PC-3 (cell line): Measurements from ENCODE around the gene DYNC1I1. TPM values are rescaled to one million over a fixed set of nuclear protein-coding genes. Genes with fewer than 3 reads are reported as not detected.

Experiments used
- ATAC-seq: fragments of 200-7000 bp; cut with Tn5 transposase; 2 replicates; pipeline ENCODE4 v1.9.1; 2020; ENCODE audit warnings: mild to moderate bottlenecking, moderate library complexity
- BruUV-seq: library from RNA; stranded (reverse); fragments of 400-500 nt; replicated peaks from 2 replicates; lab custom pipeline; 2021; lab: Mats Ljungman, UMichigan
- CTCF ChIA-PET: fragments of 300-600 bp; sonication (Branson Sonifier 250); formaldehyde crosslinking; loops from one replicate; lab custom pipeline; 2022; ENCODE audit warnings: antibody characterized with exemption; lab: Charles Lee
- POLR2A ChIA-PET: fragments of 300-600 bp; sonication (Branson Sonifier 250); formaldehyde crosslinking; loops from one replicate; lab custom pipeline; 2022; ENCODE audit warnings: antibody characterized with exemption; ENCODE audit not compliant: unreplicated experiment; lab: Charles Lee
- DNase-seq: peaks from one replicate; pipeline ENCODE4 v3.0.0-alpha.2; 2015
- H2AFZ ChIP-seq: fragments of 300-600 bp; sonication (generic); 2 replicates; pipeline ENCODE4 v1.6.0; 2016; ENCODE audit warnings: antibody characterized with exemption, low read length
- H3F3A ChIP-seq: fragments of 300-600 bp; sonication (generic); one replicate; pipeline ENCODE4 v1.6.0; 2017; ENCODE audit warnings: antibody characterized with exemption, low read length, control low read depth, mild to moderate bottlenecking; ENCODE audit not compliant: unreplicated experiment
- H3K27ac ChIP-seq: fragments of 300-600 bp; sonication (generic); 2 replicates; pipeline ENCODE4 v1.5.1; 2016; ENCODE audit warnings: mild to moderate bottlenecking, low read length
- H3K27me3 ChIP-seq: fragments of 300-600 bp; sonication (generic); 2 replicates; pipeline ENCODE4 v1.6.1; 2016; ENCODE audit warnings: low read length, mixed read lengths
- H3K36me3 ChIP-seq: fragments of 300-600 bp; sonication (generic); 2 replicates; pipeline ENCODE4 v1.6.1; 2016; ENCODE audit warnings: low read depth, mixed run types, low read length, mixed read lengths
- H3K4me1 ChIP-seq: fragments of 300-600 bp; sonication (generic); 2 replicates; pipeline ENCODE4 v1.5.1; 2016; ENCODE audit warnings: low read length; ENCODE audit not compliant: insufficient read depth
- H3K4me2 ChIP-seq: fragments of 300-600 bp; sonication (generic); 2 replicates; pipeline ENCODE4 v1.6.0; 2016; ENCODE audit warnings: low read length
- H3K4me3 ChIP-seq: fragments of 300-600 bp; sonication (generic); 2 replicates; pipeline ENCODE4 v1.5.1; 2016; ENCODE audit warnings: mild to moderate bottlenecking, low read length, mixed read lengths
- H3K79me2 ChIP-seq: fragments of 300-600 bp; sonication (generic); 2 replicates; pipeline ENCODE4 v1.6.1; 2017; ENCODE audit warnings: low read length, mixed read lengths
- H3K9ac ChIP-seq: fragments of 300-600 bp; sonication (generic); 2 replicates; pipeline ENCODE4 v1.6.0; 2016; ENCODE audit warnings: mild to moderate bottlenecking, low read length
- H3K9me2 ChIP-seq: fragments of 300-600 bp; sonication (generic); replicated peaks from 2 replicates; pipeline ENCODE4 v1.6.1; 2016; ENCODE audit warnings: mixed run types, low read length, mixed read lengths
- H3K9me3 ChIP-seq: fragments of 300-600 bp; sonication (generic); 2 replicates; pipeline ENCODE4 v1.6.1; 2016; ENCODE audit warnings: low read length, mixed read lengths
- H4K20me1 ChIP-seq: fragments of 300-600 bp; sonication (generic); 2 replicates; pipeline ENCODE4 v1.6.1; 2016; ENCODE audit warnings: low read length, mixed read lengths
- EZH2 ChIP-seq: fragments of 300-600 bp; sonication (generic); IDR thresholded peaks from one replicate; pipeline ENCODE4 v1.6.1; 2017; ENCODE audit warnings: antibody characterized with exemption, mild to moderate bottlenecking, low read length; ENCODE audit not compliant: unreplicated experiment
- EZH2phosphoT487 ChIP-seq: fragments of 300-600 bp; sonication (generic); IDR thresholded peaks from 2 replicates; pipeline ENCODE4 v1.6.1; 2018; ENCODE audit warnings: mild to moderate bottlenecking, antibody characterized with exemption, low read length, borderline replicate concordance
- intact Hi-C: fragments of 100-400 bp; cut with micrococcal nuclease; formaldehyde crosslinking; loops from 2 replicates; pipeline ENCODE4 v1.9.0; 2023
- total RNA-seq: library from RNA; depleted of rRNA; stranded (reverse); fragments of >200 nt; gene quantifications from 2 replicates; pipeline ENCODE4 v1.2.3, GENCODE V29; 2014
- TF ChIP-seq, protein P1 (sequence below): fragments of 300-600 bp; sonication (generic); conservative IDR thresholded peaks from 2 replicates; pipeline ENCODE4 v1.5.1; 2017; ENCODE audit warnings: antibody characterized with exemption, low read depth, mild to moderate bottlenecking, low read length

DYNC1I1 gene
- total RNA-seq, 1 experiment from 2014 or later = 2.4 TPM

DNA sequence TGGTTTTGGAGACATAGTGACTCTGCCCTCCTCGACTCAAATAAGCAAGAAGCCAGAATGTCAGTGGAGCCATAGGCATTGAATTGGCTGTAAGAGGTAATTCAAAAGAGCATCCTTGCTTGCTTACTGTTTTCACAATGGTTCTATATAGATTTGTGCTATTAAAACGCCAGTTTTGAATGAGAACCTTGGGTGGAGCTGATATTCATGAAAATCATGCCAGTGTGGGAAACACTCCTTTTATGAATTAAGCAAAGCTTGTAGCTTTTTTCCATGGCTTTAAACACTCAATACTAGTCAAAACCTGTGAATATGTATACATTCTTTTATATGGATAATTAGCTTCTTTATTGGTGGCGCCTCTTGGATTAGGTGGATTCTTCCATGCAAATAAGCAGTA is 297.0 kb downstream of the DYNC1I1 start:
- ChIA-PET POLR2A (no interaction called here), CTCF (no interaction called here)
- Histone ChIP-seq H4K20me1 (no peaks in the 10 kb centered on the region), H3F3A (no peaks in the 10 kb centered on the region), H3K27me3 (no peaks in the 10 kb centered on the region), H3K9me2 (no peaks in the 10 kb centered on the region), H3K79me2 (no peaks in the 10 kb centered on the region), H3K4me2 (no peak overlapping the region), H2AFZ (no peak overlapping the region), H3K9me3 (no peaks in the 10 kb centered on the region), H3K9ac (no peak overlapping the region), H3K4me1 (peaks cover 25% of the 10 kb centered on the region), H3K36me3 (no peaks in the 10 kb centered on the region), H3K27ac (no peak overlapping the region), H3K4me3 (no peak overlapping the region)
- ATAC-seq (no peak), DNase-seq (no peak)
- TF ChIP-seq, protein P1, sequence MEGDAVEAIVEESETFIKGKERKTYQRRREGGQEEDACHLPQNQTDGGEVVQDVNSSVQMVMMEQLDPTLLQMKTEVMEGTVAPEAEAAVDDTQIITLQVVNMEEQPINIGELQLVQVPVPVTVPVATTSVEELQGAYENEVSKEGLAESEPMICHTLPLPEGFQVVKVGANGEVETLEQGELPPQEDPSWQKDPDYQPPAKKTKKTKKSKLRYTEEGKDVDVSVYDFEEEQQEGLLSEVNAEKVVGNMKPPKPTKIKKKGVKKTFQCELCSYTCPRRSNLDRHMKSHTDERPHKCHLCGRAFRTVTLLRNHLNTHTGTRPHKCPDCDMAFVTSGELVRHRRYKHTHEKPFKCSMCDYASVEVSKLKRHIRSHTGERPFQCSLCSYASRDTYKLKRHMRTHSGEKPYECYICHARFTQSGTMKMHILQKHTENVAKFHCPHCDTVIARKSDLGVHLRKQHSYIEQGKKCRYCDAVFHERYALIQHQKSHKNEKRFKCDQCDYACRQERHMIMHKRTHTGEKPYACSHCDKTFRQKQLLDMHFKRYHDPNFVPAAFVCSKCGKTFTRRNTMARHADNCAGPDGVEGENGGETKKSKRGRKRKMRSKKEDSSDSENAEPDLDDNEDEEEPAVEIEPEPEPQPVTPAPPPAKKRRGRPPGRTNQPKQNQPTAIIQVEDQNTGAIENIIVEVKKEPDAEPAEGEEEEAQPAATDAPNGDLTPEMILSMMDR = no peak
- TF ChIP-seq EZH2phosphoT487 (no peak), EZH2 (no peak)
- BruUV-seq = no TSS peak
- intact Hi-C loops = no loop called here

- TF ChIP-seq EZH2phosphoT487 (no peak), EZH2 (no peak)
- TF ChIP-seq, protein P1 = no peak
- H2AFZ ChIP-seq = peak overlapping the region; percentile 91; the same call in 1 of the 2 replicates
- H3K4me2 ChIP-seq = 0 out of 2 replicates have a peak overlapping the region, but pooled peaks have one; percentile 89
- ChIA-PET CTCF (interaction anchor here (0.5 to 0.6 kb wide), 2 partner anchors 91 to 343 kb away, joined by 3 to 5 read pairs; no protein-coding TSS in a partner anchor), POLR2A (no interaction called here)
- H3K9me3 ChIP-seq = no peaks in the 10 kb centered on the region
- H3K4me1 ChIP-seq = peaks cover 19% of the 10 kb centered on the region
- no TSS peak for BruUV-seq
- intact Hi-C loops = loop anchor here (2.0 to 10.0 kb wide), 7 partner anchors 42 to 630 kb away; partner anchors contain the start of gene SEM1
- H3F3A ChIP-seq = no peaks in the 10 kb centered on the region
- H3K4me3 ChIP-seq = no peak overlapping the region
- H3K36me3 ChIP-seq = no peaks in the 10 kb centered on the region
- no peaks in the 10 kb centered on the region for H4K20me1 ChIP-seq
- no peak overlapping the region for H3K9ac ChIP-seq
- H3K27me3 ChIP-seq = no peaks in the 10 kb centered on the region
- H3K27ac ChIP-seq = no peak overlapping the region
- no peaks in the 10 kb centered on the region for H3K9me2 ChIP-seq
- ATAC-seq (no peak), DNase-seq (no peak)
- no peaks in the 10 kb centered on the region for H3K79me2 ChIP-seq
Measured at GRCh38 chr7:96074871-96075270, 302.5 kb downstream of the DYNC1I1 start.
